K562 (cell line): ENCODE results near the gene TRAF1.

Experiments used
- CBX8 ChIP-seq: fragments of 200-600 bp; sonication (generic); IDR thresholded peaks from 2 replicates; pipeline ENCODE4 v1.6.1; 2012; ENCODE audit warnings: borderline replicate concordance, mixed run types, low read depth, mild to moderate bottlenecking, moderate library complexity, mixed read lengths, low read length, control low read depth, inconsistent platforms; ENCODE audit not compliant: poor library complexity, severe bottlenecking; ENCODE audit errors: extremely low read depth
- PRMT5 ChIP-seq: sonication (generic); formaldehyde crosslinking; IDR thresholded peaks from 2 replicates; pipeline ENCODE4 v1.5.0; 2020; ENCODE audit warnings: missing genetic modification reagents
- THRAP3 ChIP-seq: fragments of 450-650 bp; IDR thresholded peaks from 2 replicates; pipeline ENCODE4 v1.6.1; 2016; ENCODE audit warnings: mild to moderate bottlenecking, inconsistent platforms, borderline replicate concordance
- TF ChIP-seq, protein P1 (sequence below): fragments of 450-650 bp; formaldehyde crosslinking; IDR thresholded peaks from 2 replicates; pipeline ENCODE4 v1.4.0; 2020; ENCODE audit warnings: mild to moderate bottlenecking, mixed read lengths
- TF ChIP-seq, protein P2 (sequence below): fragments of 200-800 bp; sonication (Bioruptor generic); IDR thresholded peaks from 2 replicates; pipeline ENCODE4 v1.6.1; 2016; ENCODE audit warnings: missing genetic modification characterization, missing compliant biosample characterization

DNA sequence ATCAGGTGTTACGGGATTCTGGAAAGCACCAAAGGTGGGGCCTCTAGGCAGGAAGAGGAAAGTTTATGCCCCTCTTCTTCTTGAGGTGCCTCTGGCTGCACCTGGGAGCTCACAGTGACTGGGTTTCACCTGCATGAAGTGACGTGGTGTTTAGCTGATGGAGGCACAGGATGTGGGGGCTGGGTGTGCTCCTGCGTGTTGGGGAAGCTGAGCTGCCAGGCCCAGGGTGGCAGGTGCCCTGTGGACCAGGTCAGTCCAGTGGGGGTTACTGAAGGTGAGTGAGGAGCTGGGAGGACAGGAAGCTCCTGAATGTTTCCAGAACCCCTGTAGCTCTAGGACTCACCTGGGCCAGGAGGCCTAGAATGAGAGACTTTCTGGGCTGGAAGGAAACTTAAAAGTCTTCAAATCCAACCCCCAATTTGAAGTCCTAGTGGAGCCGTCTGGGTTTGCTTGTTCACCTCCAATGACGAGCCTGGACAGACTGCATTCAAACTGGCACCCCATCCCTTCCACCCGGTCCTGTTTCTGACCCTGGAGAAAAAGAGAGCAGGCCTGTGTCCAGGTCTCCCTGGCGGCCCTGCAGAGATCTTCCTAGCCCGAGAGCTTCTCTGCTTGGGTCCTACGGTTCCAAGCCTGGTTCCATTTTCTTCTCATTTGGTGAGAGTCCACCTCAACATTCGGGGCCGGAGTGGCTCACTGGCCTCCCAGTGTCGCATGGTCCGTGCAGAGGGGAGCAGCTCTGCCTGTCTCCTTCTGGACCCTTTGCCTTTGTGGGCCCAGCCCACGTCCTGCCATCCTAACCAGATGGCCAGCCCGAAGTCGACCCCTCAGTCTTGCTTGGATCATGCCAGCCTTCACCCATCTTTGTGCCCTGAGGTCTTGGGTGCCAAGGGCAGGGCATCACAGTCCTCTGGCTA lies 22.3 kb downstream of the TRAF1 start:
- TF ChIP-seq CBX8 = no peak
- TF ChIP-seq, protein P1, sequence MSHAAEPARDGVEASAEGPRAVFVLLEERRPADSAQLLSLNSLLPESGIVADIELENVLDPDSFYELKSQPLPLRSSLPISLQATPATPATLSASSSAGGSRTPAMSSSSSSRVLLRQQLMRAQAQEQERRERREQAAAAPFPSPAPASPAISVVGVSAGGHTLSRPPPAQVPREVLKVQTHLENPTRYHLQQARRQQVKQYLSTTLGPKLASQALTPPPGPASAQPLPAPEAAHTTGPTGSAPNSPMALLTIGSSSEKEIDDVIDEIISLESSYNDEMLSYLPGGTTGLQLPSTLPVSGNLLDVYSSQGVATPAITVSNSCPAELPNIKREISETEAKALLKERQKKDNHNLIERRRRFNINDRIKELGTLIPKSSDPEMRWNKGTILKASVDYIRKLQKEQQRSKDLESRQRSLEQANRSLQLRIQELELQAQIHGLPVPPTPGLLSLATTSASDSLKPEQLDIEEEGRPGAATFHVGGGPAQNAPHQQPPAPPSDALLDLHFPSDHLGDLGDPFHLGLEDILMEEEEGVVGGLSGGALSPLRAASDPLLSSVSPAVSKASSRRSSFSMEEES = no peak
- TF ChIP-seq THRAP3 = no peak
- TF ChIP-seq PRMT5 (CRISPR knock-in tag) = no peak
- TF ChIP-seq, protein P2, sequence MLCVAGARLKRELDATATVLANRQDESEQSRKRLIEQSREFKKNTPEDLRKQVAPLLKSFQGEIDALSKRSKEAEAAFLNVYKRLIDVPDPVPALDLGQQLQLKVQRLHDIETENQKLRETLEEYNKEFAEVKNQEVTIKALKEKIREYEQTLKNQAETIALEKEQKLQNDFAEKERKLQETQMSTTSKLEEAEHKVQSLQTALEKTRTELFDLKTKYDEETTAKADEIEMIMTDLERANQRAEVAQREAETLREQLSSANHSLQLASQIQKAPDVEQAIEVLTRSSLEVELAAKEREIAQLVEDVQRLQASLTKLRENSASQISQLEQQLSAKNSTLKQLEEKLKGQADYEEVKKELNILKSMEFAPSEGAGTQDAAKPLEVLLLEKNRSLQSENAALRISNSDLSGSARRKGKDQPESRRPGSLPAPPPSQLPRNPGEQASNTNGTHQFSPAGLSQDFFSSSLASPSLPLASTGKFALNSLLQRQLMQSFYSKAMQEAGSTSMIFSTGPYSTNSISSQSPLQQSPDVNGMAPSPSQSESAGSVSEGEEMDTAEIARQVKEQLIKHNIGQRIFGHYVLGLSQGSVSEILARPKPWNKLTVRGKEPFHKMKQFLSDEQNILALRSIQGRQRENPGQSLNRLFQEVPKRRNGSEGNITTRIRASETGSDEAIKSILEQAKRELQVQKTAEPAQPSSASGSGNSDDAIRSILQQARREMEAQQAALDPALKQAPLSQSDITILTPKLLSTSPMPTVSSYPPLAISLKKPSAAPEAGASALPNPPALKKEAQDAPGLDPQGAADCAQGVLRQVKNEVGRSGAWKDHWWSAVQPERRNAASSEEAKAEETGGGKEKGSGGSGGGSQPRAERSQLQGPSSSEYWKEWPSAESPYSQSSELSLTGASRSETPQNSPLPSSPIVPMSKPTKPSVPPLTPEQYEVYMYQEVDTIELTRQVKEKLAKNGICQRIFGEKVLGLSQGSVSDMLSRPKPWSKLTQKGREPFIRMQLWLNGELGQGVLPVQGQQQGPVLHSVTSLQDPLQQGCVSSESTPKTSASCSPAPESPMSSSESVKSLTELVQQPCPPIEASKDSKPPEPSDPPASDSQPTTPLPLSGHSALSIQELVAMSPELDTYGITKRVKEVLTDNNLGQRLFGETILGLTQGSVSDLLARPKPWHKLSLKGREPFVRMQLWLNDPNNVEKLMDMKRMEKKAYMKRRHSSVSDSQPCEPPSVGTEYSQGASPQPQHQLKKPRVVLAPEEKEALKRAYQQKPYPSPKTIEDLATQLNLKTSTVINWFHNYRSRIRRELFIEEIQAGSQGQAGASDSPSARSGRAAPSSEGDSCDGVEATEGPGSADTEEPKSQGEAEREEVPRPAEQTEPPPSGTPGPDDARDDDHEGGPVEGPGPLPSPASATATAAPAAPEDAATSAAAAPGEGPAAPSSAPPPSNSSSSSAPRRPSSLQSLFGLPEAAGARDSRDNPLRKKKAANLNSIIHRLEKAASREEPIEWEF (CRISPR knock-in tag) = no peak
